DMS79 treated with DMSO at 0.1 percent for 48 hours (cell line): ENCODE measurements around the gene CBFA2T2.
"Not testable (repeated sequence)": the region's sequence is repeated elsewhere in the genome, so short reads cannot be mapped to it uniquely, and the experiment has no call there.

Source experiments
- DNase-seq: peaks from one replicate; lab custom pipeline; 2025; lab: John Stamatoyannopoulos, UW

CBFA2T2 gene

DNA sequence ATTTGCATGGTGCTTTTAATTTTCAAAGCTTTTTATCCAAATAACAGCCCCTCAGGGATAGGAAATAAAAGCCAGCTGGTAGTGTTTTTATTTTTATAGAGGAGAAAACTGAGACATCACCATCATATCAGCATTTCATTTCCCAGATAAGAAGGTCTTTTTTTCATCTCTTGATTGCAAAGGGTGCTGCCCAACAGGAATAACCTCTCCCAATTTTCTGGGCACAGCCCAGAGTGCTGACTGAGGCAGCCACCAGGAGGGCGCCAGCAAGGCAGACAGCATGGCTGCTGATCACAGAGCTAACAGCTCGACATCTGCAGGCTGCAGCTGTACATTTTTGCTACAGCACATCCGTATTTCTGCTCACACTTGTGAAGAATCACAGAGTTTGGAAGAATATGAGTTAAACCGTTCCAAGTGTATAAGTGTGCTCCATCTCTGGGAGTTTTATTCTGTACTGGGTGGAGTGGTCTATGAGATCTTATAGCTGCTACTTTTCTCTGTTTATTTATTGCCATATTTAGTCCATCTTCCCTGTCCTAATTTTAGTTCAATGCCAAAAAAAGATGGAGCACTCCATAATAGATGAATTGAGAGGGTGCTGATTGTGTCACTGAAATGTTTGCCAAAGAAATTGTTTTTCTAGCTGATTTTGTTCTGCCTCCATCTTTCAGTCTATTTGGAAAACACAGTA, 86.7 kb downstream of the CBFA2T2 start:
- no peak for DNase-seq

DNA sequence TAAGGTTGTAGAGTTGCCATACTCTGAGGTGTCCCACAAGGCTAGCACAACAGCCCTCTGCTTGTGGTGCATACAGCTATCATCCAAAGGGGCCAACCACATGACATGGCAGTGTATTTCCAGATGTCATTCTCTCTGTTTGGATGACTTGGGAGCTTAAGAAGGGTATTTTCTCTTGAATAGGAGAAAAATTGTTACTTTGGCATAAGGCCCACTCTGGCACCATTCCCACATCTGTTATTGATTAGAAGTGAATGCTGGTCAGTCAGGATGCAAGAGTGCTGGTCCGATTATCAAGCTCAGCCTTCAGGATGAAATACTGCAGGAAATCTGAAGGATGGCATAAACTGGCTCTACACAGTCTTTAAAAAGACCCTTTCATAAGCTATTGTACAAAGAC, 88.6 kb downstream of the CBFA2T2 start:
- no peak for DNase-seq

DNA sequence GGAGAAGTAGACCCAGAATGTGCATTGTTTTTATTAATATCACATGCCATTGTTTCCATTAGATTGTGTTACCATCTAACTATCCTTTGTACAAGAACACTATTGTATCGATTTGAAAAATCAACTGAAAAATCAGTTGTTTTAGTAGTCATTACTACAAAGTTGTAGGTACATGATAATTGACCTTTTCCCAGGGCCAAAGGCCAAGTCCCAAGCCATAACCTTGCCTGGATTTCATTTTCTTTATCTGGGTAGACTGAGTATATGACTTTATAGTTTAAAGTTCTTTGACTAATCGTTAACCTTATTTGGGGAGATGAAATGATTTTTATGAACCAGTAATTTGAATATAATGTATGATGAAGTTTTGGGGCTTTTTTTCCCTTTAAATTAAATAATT, 93.2 kb downstream of the CBFA2T2 start:
- DNase-seq = no peak

DNA sequence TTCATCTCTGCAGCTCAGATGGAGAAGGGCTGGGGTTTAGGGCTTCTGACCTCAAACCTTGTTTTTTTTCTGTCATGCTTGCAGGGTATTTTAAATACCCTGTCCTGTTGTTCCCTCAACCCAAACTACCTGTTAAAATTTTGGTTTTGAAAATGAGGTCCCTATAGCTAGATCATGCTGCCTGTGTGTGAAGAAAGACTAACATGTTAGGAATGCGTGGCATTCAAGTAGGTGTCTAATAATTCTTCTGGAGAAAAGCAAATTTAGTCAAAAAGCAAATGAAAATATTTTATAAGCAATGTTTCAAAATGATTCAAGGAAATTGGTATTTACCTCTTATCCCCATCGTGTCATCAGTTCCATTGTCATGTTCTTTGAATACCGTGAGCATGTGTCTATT, 95.1 kb downstream of the CBFA2T2 start:
- no peak for DNase-seq

DNA sequence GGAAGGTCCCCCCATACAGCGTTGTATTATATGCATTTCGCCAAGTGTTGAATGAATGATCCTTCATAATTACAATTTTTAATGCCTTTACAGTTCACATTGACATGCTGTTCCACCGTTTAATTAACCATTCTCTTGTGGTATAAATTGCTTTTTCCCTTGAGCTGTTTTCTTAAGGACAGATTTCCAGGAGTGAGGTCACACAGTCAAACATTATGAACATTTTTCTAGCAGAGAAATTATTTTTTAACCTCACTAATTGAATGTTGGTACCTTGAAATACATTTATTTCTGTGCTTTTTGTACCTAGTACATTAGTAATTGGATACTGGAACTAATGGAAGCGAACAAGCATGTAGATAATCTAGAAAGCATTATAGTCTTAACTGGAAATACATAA, 95.5 kb downstream of the CBFA2T2 start:
- no peak for DNase-seq

DNA sequence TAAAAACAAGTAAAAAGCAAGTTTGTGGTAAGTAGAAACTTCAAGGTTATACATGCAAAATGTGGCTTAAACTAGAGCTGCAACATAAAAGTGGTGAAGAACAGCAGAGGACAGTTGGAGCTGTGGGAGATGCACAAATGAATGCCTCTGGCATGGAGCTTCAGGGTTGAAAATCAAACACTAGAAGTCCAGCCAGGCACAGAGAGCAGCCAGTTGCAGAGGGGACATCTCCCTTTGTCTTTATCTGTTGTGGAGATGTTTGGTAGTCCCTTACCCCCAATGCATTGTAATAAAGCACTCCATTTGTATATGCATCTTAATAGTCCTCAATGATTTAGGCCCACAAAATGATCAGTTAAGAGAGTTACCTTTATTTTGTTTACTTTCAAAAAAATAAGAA, 99.2 kb downstream of the CBFA2T2 start:
- DNase-seq = no peak

DNA sequence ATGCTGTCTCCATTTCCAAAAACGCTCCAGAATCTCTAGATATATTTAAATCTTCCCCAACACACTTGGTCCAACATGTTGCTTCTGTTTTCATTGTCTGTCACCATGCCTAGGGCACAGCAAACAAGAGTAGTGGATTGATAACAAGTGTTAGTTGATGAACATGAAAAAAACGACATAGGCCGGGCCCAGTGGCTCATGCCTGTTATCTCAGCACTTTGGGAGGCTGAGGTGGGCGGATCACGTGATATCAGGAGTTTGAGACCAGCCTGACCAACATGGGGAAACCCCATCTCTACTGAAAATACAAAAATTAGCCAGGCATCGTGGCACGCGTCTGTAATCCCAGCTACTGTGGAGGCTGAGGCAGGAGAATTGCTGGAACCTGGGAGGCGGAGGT, 102.0 kb downstream of the CBFA2T2 start:
- not testable (repeated sequence) for DNase-seq

DNA sequence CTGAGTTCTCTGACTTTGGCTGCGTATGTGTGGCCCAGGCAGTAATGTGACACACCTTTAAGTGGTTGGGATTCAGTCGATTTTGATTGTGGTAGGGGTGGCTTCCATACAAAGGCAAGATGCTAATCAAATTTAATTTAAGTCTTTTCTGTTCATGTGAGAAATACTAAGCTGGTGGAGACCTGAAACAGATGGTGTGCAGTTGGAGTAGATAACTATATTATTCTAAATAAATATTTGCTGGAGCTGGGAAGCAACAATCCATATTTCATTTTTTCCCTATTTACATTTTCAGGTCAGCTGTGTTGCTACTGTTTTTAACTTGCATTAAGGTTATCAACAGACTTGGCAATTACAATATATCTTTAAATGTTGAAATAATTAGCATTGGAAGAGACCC, 104.8 kb downstream of the CBFA2T2 start:
- no peak for DNase-seq

DNA sequence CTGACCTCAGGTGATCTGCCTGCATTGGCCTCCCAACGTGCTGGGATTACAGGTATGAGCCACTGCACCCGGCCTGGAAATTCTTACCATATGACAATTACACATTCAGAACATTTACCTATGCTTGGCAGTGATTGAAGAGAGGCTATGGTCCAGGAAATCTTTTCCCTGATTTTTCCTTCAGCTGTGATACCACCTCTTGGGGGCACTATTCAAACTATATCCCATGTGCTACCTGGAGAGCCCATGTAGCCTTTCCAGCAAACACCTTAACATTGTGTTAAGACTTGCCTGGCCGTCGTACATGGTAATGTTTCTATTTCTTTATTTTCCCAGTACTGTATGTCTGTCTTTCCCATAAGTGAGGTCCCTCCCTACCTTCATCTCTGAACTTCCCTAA, 110.5 kb downstream of the CBFA2T2 start:
- no peak for DNase-seq

DNA sequence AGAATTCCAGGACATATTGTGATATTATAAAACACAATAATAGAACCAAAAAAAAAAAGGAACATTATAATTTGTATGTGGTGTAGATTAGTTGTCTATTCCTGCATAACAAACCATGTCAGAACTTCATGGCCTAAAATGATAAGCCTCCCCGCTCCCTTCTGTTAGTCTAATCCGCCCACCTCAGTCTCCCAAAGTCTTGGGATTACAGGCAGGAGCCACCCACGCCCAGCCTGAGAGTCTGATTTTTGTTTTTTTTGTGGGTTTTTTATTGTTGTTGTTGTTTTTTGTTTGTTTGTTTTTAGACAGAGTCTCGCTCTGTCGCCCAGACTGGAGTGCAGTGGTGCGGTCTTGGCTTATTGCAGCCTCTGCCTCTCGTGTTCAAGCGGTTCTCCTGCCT, 111.1 kb downstream of the CBFA2T2 start:
- no peak for DNase-seq

DNA sequence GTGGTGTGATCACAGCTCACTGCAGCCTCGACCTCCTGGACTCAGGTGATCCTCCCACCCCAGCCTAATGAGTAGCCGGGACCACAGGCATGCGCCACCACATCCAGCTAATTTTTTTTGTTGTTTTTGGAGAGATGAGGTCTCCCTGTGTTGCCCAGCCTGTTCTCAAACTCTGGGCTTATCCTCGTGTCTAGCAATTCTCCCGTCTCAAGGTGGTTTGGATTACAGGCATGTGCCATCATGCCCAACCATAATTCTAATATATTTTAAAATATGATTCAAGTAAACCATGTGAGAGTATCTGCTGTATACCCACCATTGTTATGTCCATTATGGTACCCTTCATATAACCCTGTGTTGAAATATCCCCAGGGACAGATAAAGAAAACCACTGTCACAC, 112.0 kb downstream of the CBFA2T2 start:
- no peak for DNase-seq

DNA sequence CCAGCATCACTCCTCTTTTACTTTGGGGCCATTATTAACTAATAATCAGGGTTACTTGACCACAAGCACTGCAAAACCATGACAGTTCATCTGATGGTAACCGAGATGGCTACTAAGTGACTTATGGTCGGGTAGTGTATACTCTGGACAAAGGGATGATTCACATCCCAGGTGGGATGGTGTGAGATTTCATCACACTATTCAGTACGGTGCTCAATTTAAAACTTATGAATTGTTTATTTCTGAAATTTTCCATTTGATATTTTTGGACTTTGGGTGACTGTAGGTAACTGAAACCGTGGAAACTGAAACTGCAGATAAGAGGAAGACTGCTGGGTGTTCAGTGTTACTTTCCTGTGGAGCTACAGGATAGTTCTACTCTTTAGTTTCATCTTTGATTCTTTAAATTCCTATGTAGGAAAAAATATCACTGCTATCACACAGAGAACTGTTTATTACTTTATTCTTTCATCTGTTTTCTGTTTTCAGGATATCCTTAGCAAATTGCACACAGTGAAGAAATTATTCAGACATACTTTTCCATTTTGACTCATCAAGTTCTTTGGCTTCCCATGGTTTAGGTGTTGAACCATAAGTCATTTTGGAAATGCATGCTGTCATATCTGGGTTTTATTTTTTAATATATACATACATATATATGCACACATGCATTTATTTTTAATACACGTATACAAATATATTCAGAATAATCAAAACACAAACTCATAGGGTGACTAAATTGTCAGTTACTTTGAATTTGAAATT, 113.1 kb downstream of the CBFA2T2 start:
- no peak for DNase-seq

DNA sequence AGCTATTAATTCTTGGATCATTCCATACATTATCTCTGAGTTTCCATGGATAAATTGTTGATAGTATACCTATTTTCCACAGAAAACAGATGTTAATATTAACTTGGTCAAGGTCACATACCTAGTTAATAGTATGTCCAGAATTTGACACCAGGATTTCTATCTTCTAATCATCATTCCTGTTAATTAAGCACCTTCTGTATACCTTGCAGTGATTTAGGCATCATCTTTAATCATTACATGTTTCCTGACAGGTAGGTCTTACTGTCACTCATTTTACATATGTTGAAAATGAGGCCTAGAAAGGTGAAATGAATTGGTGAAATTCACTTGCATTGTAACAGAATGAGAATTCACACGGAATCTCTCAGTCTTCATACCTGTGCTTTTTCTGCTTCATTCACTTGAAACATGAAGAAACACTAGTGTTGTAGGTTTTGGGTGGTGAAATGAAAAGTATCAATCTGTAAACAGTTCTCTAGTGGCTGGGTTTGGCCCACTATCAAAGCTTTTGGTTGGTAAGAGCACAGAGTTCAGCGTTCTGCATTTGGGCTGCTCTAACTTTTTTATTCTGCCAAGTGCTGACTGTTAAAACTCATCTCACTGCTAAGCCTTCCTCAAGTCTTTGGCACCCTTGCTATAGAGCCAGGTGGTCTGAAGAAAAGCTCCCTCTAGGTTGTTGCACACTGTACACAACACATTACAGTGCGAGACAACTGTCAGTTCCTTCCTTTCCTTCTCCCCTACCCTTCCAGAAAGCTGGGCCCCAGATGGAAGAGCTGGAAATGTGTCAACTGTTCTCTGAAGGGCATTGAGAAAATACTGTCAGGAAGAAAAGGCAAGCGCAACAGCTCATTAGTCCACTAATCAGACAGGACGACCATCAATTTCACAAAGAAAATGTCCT, 114.4 kb downstream of the CBFA2T2 start:
- no peak for DNase-seq

DNA sequence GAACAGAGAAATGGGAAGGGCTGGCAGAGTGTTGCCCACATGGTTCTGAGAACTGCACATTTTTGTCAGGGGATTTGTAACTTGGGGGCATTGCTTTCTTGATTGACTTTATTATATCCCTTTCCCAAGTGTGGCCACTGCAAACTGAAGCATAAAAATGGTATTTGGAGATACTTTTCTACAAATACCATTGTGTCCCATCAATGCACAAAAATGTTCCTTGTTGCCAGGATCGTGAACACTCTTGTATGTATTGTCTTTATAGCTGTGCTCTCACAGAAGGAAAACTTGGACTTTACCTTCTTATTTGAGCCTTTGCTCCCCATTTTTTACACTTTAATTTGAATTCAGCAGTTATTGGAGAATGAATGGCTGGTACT, 115.1 kb downstream of the CBFA2T2 start:
- DNase-seq = no peak

DNA sequence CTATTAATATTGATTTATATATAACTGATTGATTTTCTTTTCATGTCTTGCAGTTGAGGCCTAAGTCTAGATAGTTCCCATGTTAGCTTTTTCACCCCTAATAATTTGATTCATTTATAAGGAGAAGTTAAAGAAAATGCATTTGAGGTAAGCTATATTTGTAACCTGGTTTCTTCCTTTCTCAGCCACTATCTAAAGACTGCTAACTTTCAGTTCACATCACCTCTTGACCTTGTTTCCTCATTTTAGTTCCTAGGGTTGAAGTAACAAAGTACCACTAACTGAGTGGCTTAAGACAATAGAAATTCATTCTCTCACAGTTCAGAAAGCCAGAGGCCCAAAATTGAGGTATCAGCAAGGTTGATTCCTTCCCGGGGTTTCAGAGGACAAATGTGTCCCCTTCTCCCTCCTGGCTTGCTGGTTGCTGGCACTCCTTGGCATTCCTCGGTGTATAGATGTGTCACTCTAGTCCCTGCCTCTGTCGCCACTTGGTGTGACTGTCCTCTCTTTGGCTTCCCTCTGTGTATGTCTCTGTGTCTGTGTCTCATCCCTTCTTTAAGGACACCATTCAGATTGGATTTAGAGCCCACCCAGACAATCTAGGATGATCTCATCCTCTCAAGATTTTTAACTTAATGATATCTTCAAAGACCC, 116.3 kb downstream of the CBFA2T2 start:
- no peak for DNase-seq

DNA sequence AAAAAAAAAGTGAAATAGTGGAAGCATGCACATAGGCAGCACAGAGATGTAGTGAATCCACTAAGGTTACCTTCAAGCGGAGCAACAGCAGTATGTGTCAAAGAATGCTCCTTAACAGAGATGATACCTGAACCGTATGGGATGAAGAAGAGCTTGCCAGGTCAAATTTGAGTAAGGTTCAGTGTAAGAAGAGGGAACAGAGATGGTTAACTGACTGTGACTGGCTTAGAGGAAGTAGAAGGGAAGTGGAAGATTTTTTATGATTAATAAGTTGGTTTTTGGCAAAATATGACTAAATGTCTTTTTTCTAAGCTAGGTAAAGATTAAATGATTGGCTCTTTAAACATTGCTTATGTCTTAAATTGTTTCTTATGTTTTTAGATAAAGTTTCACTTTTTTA, 119.6 kb downstream of the CBFA2T2 start:
- DNase-seq = no peak

DNA sequence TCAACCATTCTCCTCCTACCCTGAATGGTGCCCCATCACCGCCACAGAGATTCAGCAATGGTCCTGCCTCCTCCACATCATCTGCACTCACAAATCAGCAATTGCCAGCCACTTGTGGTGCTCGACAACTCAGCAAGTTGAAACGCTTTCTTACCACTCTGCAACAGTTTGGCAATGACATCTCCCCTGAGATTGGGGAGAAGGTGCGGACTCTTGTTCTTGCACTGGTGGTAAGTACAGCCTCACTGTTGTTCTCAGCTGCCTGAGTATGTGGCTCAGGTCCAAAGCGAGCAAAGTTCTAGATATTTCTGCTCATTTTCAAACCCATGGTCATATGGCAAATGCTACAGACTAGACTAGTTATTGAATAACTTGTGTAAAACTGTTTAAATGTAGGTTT, 121.2 kb downstream of the CBFA2T2 start:
- DNase-seq = no peak

DNA sequence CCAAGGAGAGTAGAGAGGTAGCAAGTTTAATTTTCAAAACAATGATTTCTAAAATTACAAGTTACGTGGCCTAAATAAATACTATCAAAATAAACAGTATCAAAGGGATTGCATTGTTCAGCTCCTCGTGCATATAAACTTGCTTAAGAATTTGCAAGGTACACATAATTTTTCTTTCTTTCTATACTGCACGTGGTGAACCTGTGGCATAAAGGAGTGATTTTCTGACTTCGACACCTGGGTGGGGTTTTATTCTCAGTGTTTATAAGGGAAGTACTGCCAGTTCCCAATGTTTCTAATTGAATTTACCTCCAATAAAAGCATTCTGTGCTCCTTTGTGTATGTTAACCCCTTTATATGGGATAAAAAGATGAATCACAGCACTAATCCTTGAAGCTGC, 122.1 kb downstream of the CBFA2T2 start:
- no peak for DNase-seq

DNA sequence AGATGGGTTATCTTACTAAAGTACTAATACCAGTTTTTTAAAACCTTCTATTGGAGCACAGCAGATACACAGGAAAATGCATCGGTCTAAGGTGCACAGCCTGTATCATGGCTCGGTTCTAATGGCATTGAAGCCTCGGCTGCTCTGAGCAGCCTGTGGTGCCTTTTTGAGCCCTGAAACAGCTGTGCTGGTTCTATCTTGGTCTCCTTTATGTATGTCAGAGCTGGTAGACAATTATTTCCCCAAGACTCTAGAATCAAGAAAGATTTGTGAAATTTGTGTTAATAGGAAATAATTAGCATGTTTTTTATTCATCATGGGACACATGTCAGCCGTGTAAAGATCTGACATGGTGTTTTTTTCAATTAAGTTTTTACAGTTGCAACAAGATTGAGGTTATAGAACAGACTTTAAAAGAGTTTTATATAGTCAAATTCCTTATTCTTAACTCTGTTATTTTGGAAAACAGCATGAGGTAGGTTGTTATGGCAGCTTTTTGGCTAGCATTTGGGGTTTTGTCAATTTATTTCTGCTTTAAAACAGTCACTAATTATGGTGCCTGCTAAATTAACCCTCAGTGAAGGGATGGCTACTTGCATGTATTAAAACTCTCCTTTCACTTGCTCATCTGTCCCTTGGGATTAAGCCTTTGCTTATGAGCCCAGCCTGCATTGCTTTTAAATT, 132.0 kb downstream of the CBFA2T2 start:
- DNase-seq = no peak

DNA sequence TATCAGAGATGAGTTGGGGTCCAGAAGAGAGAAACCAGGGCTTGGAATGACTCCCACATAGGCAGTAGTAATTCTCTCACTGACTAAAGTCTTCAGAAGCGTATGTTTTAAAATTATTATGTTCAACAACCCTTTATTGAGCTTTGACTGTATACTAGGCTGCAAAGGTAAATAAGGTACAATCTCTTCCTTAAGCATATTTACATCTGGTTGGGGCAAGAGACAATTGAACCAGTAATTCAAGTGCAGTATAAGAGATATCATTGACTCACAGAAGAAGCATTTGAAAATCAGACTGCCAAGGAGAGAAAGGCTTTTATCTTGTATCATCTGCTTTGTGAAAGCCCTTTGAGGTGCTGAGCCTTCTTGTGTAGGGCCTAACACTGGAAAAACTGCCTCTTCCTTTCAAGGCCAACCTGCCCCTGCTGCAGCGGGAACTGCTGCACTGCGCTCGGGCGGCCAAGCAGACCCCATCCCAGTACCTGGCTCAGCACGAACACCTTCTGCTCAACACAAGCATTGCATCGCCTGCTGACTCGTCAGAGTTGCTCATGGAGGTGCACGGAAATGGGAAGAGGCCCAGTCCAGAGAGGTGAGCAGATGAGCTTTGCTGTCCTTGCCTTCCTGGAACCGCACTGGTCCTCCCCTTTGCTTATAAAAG, 132.9 kb downstream of the CBFA2T2 start:
- no peak for DNase-seq

DNA sequence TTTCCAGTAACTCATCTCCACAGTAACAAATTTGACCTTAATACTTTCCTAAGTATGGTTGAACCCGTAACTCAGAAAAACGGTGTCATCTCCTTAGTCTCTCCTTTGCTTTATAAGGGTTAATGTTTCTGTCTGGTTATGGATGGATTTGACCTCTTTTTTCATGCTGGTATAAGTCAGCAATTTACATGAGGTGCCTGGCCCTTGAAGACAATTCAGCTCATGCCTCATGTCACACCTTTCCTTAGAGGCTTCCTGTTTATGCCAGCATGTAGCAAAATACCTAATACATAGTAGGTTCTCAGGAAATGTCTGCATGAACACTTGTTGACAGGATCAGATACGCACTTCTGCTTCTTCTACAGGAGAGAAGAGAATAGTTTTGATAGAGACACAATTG, 134.5 kb downstream of the CBFA2T2 start:
- DNase-seq = no peak
